Measurements from ENCODE around the gene ARMC6. TPM values are rescaled to one million over a fixed set of nuclear protein-coding genes. Genes with fewer than 3 reads are reported as not detected.

Gene ARMC6
- total and polyA plus RNA-seq, 2 of the 13 experiments (the other 11 are each of a cell fraction or from before 2014, with no cell fraction given): 16.2 to 36.8 TPM

- TF ChIP-seq PATZ1 (CRISPR knock-in tag; IDR thresholded peaks at IDR 0.05) (peak; percentile 88), NR2F2 (IDR thresholded peaks at IDR 0.05; ENCODE audit: borderline replicate concordance, low read depth) (peak; percentile 89), LCORL (IDR thresholded peaks at IDR 0.05) (no peak), LCORL (CRISPR knock-in tag; IDR thresholded peaks at IDR 0.05) (peak; percentile 98), ZBTB21 (CRISPR knock-in tag; IDR thresholded peaks at IDR 0.05) (0 out of 2 replicates have a peak, but pooled peaks have one; percentile 18), TFDP2 (CRISPR knock-in tag; IDR thresholded peaks at IDR 0.05) (peak; percentile 85), MEF2D (CRISPR knock-in tag; IDR thresholded peaks at IDR 0.05) (peak; percentile 96), EEA1 (CRISPR knock-in tag; IDR thresholded peaks at IDR 0.05; ENCODE audit: borderline replicate concordance) (0 out of 2 replicates have a peak, but pooled peaks have one; percentile 81), ZNF234 (CRISPR knock-in tag; conservative IDR thresholded peaks at IDR 0.05) (no peak), RFX3 (CRISPR knock-in tag; IDR thresholded peaks at IDR 0.05) (no peak; the same call in 1 of the 2 replicates), REST (IDR thresholded peaks at IDR 0.05; ENCODE audit: borderline replicate concordance in 1 of 2, low read depth in 1 of 2, low read length in 2 of 2) (no peak; a peak in 1 of 4 replicates), ETV5 (CRISPR knock-in tag; IDR thresholded peaks at IDR 0.05; ENCODE audit: borderline replicate concordance) (peak; percentile 59), ZFP36L2 (CRISPR knock-in tag; IDR thresholded peaks at IDR 0.05) (no peak), ATF7-NPFF (CRISPR knock-in tag; IDR thresholded peaks at IDR 0.05; ENCODE audit: low read depth) (no peak; the same call in 1 of the 2 replicates), ELK4 (CRISPR knock-in tag; IDR thresholded peaks at IDR 0.05; ENCODE audit: borderline replicate concordance) (no peak), ZNF350 (CRISPR knock-in tag; IDR thresholded peaks at IDR 0.05; ENCODE audit: borderline replicate concordance, low read depth) (peak; percentile 98; the same call in 1 of the 2 replicates), ZNF530 (CRISPR knock-in tag; IDR thresholded peaks at IDR 0.05; ENCODE audit: low read depth) (no peak), SIN3A (IDR thresholded peaks at IDR 0.05; ENCODE audit: borderline replicate concordance, low read depth, low read length) (no peak), ZFY (CRISPR knock-in tag; IDR thresholded peaks at IDR 0.05) (peak; percentile 76), ATAD3A (CRISPR knock-in tag; IDR thresholded peaks at IDR 0.05) (no peak), ZNF335 (CRISPR knock-in tag; IDR thresholded peaks at IDR 0.05) (peak; percentile 55)
Observed at GRCh38 chr19:19096641-19097627, 63.5 kb downstream of the ARMC6 start (continued).

Measured in HepG2 (cell line).